OCI-LY7 (cell line): Measurements from ENCODE around the gene LGALS13.

Experiments used
- CTCF ChIP-seq: fragments of 200-600 bp; sonication (generic); conservative IDR thresholded peaks from 2 replicates; pipeline ENCODE4 v1.5.1; 2014; ENCODE audit warnings: mild to moderate bottlenecking, antibody characterized with exemption, low read length, moderate library complexity, mixed read lengths
- EZH2phosphoT487 ChIP-seq: fragments of 200-600 bp; sonication (generic); IDR thresholded peaks from 2 replicates; pipeline ENCODE4 v1.6.1; 2018; ENCODE audit warnings: low read depth, borderline replicate concordance, mild to moderate bottlenecking, mixed run types, antibody characterized with exemption, low read length, moderate library complexity, mixed read lengths

- TF ChIP-seq CTCF (no peak), EZH2phosphoT487 (no peak)
Observed at GRCh38 chr19:39566064-39566463, 36.3 kb upstream of the LGALS13 start.
